ENCODE measurements around the gene DOP1A. TPM values are rescaled to one million over a fixed set of nuclear protein-coding genes. Genes with fewer than 3 reads are reported as not detected.
A peak's percentile ranks its signal among the peaks of the same experiment; 100 is the strongest.

Gene DOP1A
- total RNA-seq, 1 experiment from 2014 or later: 5.5 TPM

GRCh38 chr6:83215131-83216047, 147.9 kb downstream of the DOP1A start:
- no peak overlapping the region for H3K4me2 ChIP-seq (ENCODE audit: low read length)
- H4K20me1 ChIP-seq (ENCODE audit: low read length): no peaks in the 10 kb centered on the region
- no peaks in the 10 kb centered on the region for H3K27me3 ChIP-seq (ENCODE audit: low read length)
- H3K9me3 ChIP-seq (ENCODE audit: low read length): no peaks in the 10 kb centered on the region
- H3K27ac ChIP-seq (ENCODE audit: low read length): no peak overlapping the region
- TF ChIP-seq CTCF (conservative IDR thresholded peaks at IDR 0.05; ENCODE audit: low read depth, low read length): peak; percentile 77
- no peak for TF ChIP-seq EZH2 (IDR thresholded peaks at IDR 0.05; ENCODE audit: low read length, unreplicated experiment)
- TF ChIP-seq EZH2phosphoT487 (IDR thresholded peaks at IDR 0.05; ENCODE audit: borderline replicate concordance, low read length): no peak
- BruUV-seq (replicated peaks): no TSS peak
- H3F3A ChIP-seq (ENCODE audit: low read length, unreplicated experiment): no peaks in the 10 kb centered on the region
- no peak overlapping the region for H2AFZ ChIP-seq (ENCODE audit: low read length)
- POLR2A ChIA-PET (ENCODE audit: unreplicated experiment): no interaction called here
- H3K4me3 ChIP-seq (ENCODE audit: low read length): no peak overlapping the region
- peaks cover 23% of the 10 kb centered on the region for H3K36me3 ChIP-seq (ENCODE audit: low read depth, low read length)
- CTCF ChIA-PET: interaction anchor here (0.5 to 2.6 kb wide), 4 partner anchors 15 to 149 kb away, joined by 3 to 25 read pairs (median 3); partner anchors contain the start of genes DOP1A and UBE3D
- intact Hi-C loops (cut with micrococcal nuclease): loop anchor here (1.0 kb wide), 1 partner anchor 148 kb away; the partner anchor contains the start of gene DOP1A
- no peaks in the 10 kb centered on the region for H3K79me2 ChIP-seq (ENCODE audit: low read length)
- no peaks in the 10 kb centered on the region for H3K9me2 ChIP-seq (replicated peaks; ENCODE audit: low read length)
- no peak overlapping the region for H3K9ac ChIP-seq (ENCODE audit: low read length)
- H3K4me1 ChIP-seq (ENCODE audit: insufficient read depth, low read length): no peaks in the 10 kb centered on the region
- ATAC-seq: peak; percentile 72; the same call in 1 of the 2 replicates
- peak; percentile 53 for DNase-seq

- Histone ChIP-seq H3K79me2 (ENCODE audit: low read length) (no peaks in the 10 kb centered on the region), H3K4me3 (ENCODE audit: low read length) (no peak overlapping the region), H3K4me1 (ENCODE audit: insufficient read depth, low read length) (no peaks in the 10 kb centered on the region), H3K9ac (ENCODE audit: low read length) (no peak overlapping the region), H3F3A (ENCODE audit: low read length, unreplicated experiment) (no peaks in the 10 kb centered on the region), H4K20me1 (ENCODE audit: low read length) (no peaks in the 10 kb centered on the region), H2AFZ (ENCODE audit: low read length) (no peak overlapping the region), H3K27ac (ENCODE audit: low read length) (no peak overlapping the region), H3K27me3 (ENCODE audit: low read length) (no peaks in the 10 kb centered on the region), H3K9me3 (ENCODE audit: low read length) (no peaks in the 10 kb centered on the region), H3K4me2 (ENCODE audit: low read length) (no peak overlapping the region), H3K9me2 (replicated peaks; ENCODE audit: low read length) (no peaks in the 10 kb centered on the region), H3K36me3 (ENCODE audit: low read depth, low read length) (peaks cover 26% of the 10 kb centered on the region)
- no peak for ATAC-seq
- intact Hi-C loops (cut with micrococcal nuclease): no loop called here
- BruUV-seq (replicated peaks): no TSS peak
- ChIA-PET CTCF (interaction anchor here (2.6 kb wide), 1 partner anchor 150 kb away, joined by 25 read pairs; the partner anchor contains the start of genes DOP1A and UBE3D), POLR2A (ENCODE audit: unreplicated experiment) (no interaction called here)
- no peak for DNase-seq
- TF ChIP-seq EZH2 (IDR thresholded peaks at IDR 0.05; ENCODE audit: low read length, unreplicated experiment) (no peak), CTCF (conservative IDR thresholded peaks at IDR 0.05; ENCODE audit: low read depth, low read length) (no peak), EZH2phosphoT487 (IDR thresholded peaks at IDR 0.05; ENCODE audit: borderline replicate concordance, low read length) (no peak)
Measured at GRCh38 chr6:83216806-83217205, 149.3 kb downstream of the DOP1A start.

Other genes starting within 250 kb of the DOP1A start
- 5.0 and 7.0 TPM in 2 replicates for gene UBE3D, start 1.8 kb upstream of the DOP1A start, total RNA-seq (2014; rRNA removed)
- 17.0 and 25.2 TPM in 2 replicates for gene PGM3, start 125.6 kb downstream of the DOP1A start, total RNA-seq (2014; rRNA removed)
- 0.63 and 1.3 TPM in 2 replicates for gene RWDD2A, start 125.7 kb downstream of the DOP1A start, total RNA-seq (2014; rRNA removed)

Data from PC-3 (cell line).